B cell (primary cell): ENCODE measurements around the gene PODNL1. TPM values are rescaled to one million over a fixed set of nuclear protein-coding genes. Genes with fewer than 3 reads are reported as not detected.

Experiments used
- ATAC-seq: fragments of 200-7000 bp; cut with Tn5 transposase; one replicate; pipeline ENCODE4 v1.10.0; 2021; ENCODE audit warnings: low read depth, mild to moderate bottlenecking, moderate number of reproducible peaks, moderate library complexity
- CTCF ChIA-PET: fragments of 350-600 bp; sonication (Branson Sonifier 250); formaldehyde crosslinking; loops from one replicate; lab custom pipeline; 2021; ENCODE audit warnings: antibody characterized with exemption, inconsistent platforms; lab: Charles Lee
- POLR2A ChIA-PET: fragments of 350-600 bp; sonication (Branson Sonifier 250); formaldehyde crosslinking; loops from one replicate; lab custom pipeline; 2021; ENCODE audit warnings: antibody characterized with exemption; lab: Charles Lee
- DNase-seq: peaks from one replicate; pipeline ENCODE4 v3.0.0; 2013
- H2AFZ ChIP-seq: 2 replicates; pipeline ENCODE4 v1.6.1; 2012; ENCODE audit warnings: mild to moderate bottlenecking, low read depth, low read length; ENCODE audit not compliant: insufficient read depth, poor library complexity, severe bottlenecking
- H3K27ac ChIP-seq, 2 donors: 1 replicate in 1 of 2; 2 replicates in 1 of 2; pipeline ENCODE4 v1.5.1; 2012 to 2013; ENCODE audit warnings: low read length in 2 of 2, mild to moderate bottlenecking in 2 of 2, moderate library complexity in 1 of 2
- H3K27me3 ChIP-seq, 4 experiments: fragments of 200-600 bp in 1 of 4; sonication (generic) in 1 of 4; replicated peaks in 1 of 4; 1 replicate in 2 of 4; 2 replicates in 2 of 4; pipeline versions ENCODE4 v1.6.1 to v1.7.0; 2013 to 2016; ENCODE audit warnings: low read length in 3 of 4, mild to moderate bottlenecking in 2 of 4, mixed read lengths in 1 of 4, moderate library complexity in 1 of 4; ENCODE audit not compliant: insufficient read depth in 4 of 4, control insufficient read depth in 3 of 4; ENCODE audit errors: control extremely low read depth in 1 of 4
- H3K36me3 ChIP-seq, 2 experiments: replicated peaks in 1 of 2; 1 replicate in 1 of 2; 2 replicates in 1 of 2; pipeline versions ENCODE4 v1.6.1 to v1.7.1; 2013; ENCODE audit warnings: low read length in 1 of 2; ENCODE audit not compliant: insufficient read depth in 2 of 2, control insufficient read depth in 1 of 2; ENCODE audit errors: control extremely low read depth in 1 of 2, extremely low read depth in 1 of 2
- H3K4me1 ChIP-seq, 2 donors: fragments of 200-600 bp in 1 of 2; sonication (generic) in 1 of 2; 1 replicate in 1 of 2; 2 replicates in 1 of 2; pipeline versions ENCODE4 v1.5.1 to v1.6.1; 2013 to 2017; ENCODE audit warnings: low read length in 2 of 2; ENCODE audit not compliant: control insufficient read depth in 2 of 2, insufficient read depth in 2 of 2
- H3K4me2 ChIP-seq: replicated peaks from 2 replicates; pipeline ENCODE3; 2012; ENCODE audit warnings: mild to moderate bottlenecking, low read depth, low read length; ENCODE audit not compliant: poor library complexity, severe bottlenecking
- H3K4me3 ChIP-seq, 5 experiments: fragments of 200-600 bp in 1 of 5; sonication (generic) in 1 of 5; 1 replicate in 3 of 5; 2 replicates in 2 of 5; pipeline versions ENCODE4 v1.5.1 to v1.7.0; 2011 to 2016; ENCODE audit warnings: low read length in 4 of 5, mild to moderate bottlenecking in 4 of 5, low read depth in 2 of 5, control low read depth in 1 of 5, moderate library complexity in 1 of 5; ENCODE audit not compliant: insufficient read depth in 1 of 5; ENCODE audit errors: control extremely low read depth in 1 of 5, extremely low read depth in 1 of 5
- H3K79me2 ChIP-seq: fragments of 200-600 bp; sonication (generic); one replicate; pipeline ENCODE4 v1.6.0; 2016; ENCODE audit warnings: low read length; ENCODE audit not compliant: control insufficient read depth, insufficient read depth
- H3K9ac ChIP-seq: fragments of 200-600 bp; sonication (generic); 2 replicates; pipeline ENCODE4 v1.6.1; 2017; ENCODE audit warnings: mild to moderate bottlenecking, low read length, moderate library complexity
- H3K9me3 ChIP-seq, 3 donors: one replicate each; pipeline versions ENCODE4 v1.6.1 to v1.7.1; 2013; ENCODE audit warnings: low read length in 2 of 3; ENCODE audit not compliant: control insufficient read depth in 2 of 3, insufficient read depth in 1 of 3; ENCODE audit errors: control extremely low read depth in 1 of 3
- H4K20me1 ChIP-seq: 2 replicates; pipeline ENCODE4 v1.6.0; 2012; ENCODE audit warnings: mild to moderate bottlenecking, low read length; ENCODE audit not compliant: insufficient read depth, control insufficient read depth, poor library complexity, severe bottlenecking
- H3K27ac Mint-ChIP-seq: one replicate; pipeline ENCODE4 v1.8.0; 2021; ENCODE audit warnings: mixed read lengths
- H3K27me3 Mint-ChIP-seq: one replicate; pipeline ENCODE4 v1.8.0; 2021; ENCODE audit warnings: mixed read lengths
- H3K4me1 Mint-ChIP-seq: one replicate; pipeline ENCODE4 v1.8.0; 2021; ENCODE audit warnings: mixed read lengths
- H3K4me3 Mint-ChIP-seq: one replicate; pipeline ENCODE4 v1.8.0; 2021; ENCODE audit warnings: mixed read lengths
- H3K9me3 Mint-ChIP-seq: one replicate; pipeline ENCODE4 v1.8.0; 2022; ENCODE audit warnings: mixed read lengths; ENCODE audit not compliant: insufficient read depth
- EZH2 ChIP-seq: IDR thresholded peaks from 2 replicates; pipeline ENCODE4 v1.6.1; 2012; ENCODE audit warnings: borderline replicate concordance, low read depth, mild to moderate bottlenecking, moderate library complexity, low read length; ENCODE audit not compliant: insufficient read depth, poor library complexity, severe bottlenecking
- WGBS: methylation state at CpG from one replicate; pipeline ENCODE4 v1.1.5; 2013; ENCODE audit warnings: missing lambda C conversion rate; ENCODE audit not compliant: insufficient coverage; 5-methylcytosine and 5-hydroxymethylcytosine counted together
- intact Hi-C: fragments of 100-400 bp; cut with micrococcal nuclease; formaldehyde crosslinking; loops from one replicate; pipeline ENCODE4 v1.10.0; 2022
- polyA plus RNA-seq: library from polyadenylated mRNA; depleted of rRNA; stranded (reverse); fragments of >200 nt; gene quantifications from 2 replicates; pipeline ENCODE4 v1.2.3, GENCODE V29; 2012
- total RNA-seq, 2 donors: library from RNA; stranded (reverse); fragments of 120-200 nt in 1 of 2; gene quantifications; 1 replicate in 1 of 2; 2 replicates in 1 of 2; pipeline versions ENCODE4 v1.2.3 to v1.2.4, GENCODE V29; 2013 to 2022
- TF ChIP-seq, protein P1 (sequence below): fragments of 200-600 bp; IDR thresholded peaks from one replicate; pipeline ENCODE4 v1.8.0; 2022; ENCODE audit warnings: antibody characterized with exemption, mild to moderate bottlenecking

PODNL1 gene
- total and polyA plus RNA-seq, 2 donors (not counting 1 experiment from before 2014, with no cell fraction given): not detected

DNA sequence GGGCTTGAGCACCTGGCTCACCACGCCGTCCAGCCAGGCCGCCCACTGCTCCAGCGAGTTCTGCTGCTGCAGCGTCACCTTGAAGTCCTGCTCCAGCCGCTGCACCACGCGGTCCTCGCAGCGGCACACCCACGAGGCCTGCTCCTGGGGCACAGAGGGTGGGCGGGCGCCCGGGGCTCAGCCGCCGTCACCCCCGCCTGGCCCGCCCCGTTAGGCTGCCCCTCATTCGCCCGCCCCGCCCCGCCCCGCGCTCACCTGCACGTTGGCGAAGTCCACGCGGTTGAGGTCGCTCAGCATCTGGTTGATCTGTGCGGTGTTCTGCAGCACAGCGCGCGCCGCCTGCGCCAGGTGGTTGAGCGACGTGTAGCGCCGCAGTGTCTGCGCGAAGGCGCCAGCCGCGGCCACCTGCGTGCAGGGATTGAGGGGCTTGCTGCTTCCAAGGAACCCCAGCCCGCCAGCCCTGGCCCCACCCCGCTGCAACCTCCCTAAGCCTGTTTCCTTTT is 25.4 kb upstream of the PODNL1 start:
- TF ChIP-seq, protein P1, sequence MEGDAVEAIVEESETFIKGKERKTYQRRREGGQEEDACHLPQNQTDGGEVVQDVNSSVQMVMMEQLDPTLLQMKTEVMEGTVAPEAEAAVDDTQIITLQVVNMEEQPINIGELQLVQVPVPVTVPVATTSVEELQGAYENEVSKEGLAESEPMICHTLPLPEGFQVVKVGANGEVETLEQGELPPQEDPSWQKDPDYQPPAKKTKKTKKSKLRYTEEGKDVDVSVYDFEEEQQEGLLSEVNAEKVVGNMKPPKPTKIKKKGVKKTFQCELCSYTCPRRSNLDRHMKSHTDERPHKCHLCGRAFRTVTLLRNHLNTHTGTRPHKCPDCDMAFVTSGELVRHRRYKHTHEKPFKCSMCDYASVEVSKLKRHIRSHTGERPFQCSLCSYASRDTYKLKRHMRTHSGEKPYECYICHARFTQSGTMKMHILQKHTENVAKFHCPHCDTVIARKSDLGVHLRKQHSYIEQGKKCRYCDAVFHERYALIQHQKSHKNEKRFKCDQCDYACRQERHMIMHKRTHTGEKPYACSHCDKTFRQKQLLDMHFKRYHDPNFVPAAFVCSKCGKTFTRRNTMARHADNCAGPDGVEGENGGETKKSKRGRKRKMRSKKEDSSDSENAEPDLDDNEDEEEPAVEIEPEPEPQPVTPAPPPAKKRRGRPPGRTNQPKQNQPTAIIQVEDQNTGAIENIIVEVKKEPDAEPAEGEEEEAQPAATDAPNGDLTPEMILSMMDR: no peak
- TF ChIP-seq EZH2: no peak
- Histone ChIP-seq H3K4me3 (no peak overlapping the region), H3K9ac (no peak overlapping the region), H3K36me3 (peaks cover 0 to 54% of the 10 kb centered on the region in 2 experiments), H3K4me2 (no peak overlapping the region), H4K20me1 (peaks cover 7% of the 10 kb centered on the region), H3K9me3 (peaks cover 0 to 3% (median 0%) of the 10 kb centered on the region in 3 donors), H3K4me1 (no peaks in the 10 kb centered on the region), H3K79me2 (no peaks in the 10 kb centered on the region), H3K27me3 (no peaks in the 10 kb centered on the region), H2AFZ (no peak overlapping the region), H3K27ac (no peak overlapping the region)
- POLR2A ChIA-PET: no interaction called here
- Mint-ChIP-seq H3K4me3 (no peak overlapping the region), H3K27me3 (no peaks in the 10 kb centered on the region), H3K4me1 (no peaks in the 10 kb centered on the region), H3K9me3 (no peaks in the 10 kb centered on the region), H3K27ac (no peak overlapping the region)
- intact Hi-C loops: no loop called here
- CTCF ChIA-PET: no interaction called here
- 96% methylated on average over 47 of the region's 48 CpGs for WGBS
- DNase-seq (no peak), ATAC-seq (no peak)

DNA sequence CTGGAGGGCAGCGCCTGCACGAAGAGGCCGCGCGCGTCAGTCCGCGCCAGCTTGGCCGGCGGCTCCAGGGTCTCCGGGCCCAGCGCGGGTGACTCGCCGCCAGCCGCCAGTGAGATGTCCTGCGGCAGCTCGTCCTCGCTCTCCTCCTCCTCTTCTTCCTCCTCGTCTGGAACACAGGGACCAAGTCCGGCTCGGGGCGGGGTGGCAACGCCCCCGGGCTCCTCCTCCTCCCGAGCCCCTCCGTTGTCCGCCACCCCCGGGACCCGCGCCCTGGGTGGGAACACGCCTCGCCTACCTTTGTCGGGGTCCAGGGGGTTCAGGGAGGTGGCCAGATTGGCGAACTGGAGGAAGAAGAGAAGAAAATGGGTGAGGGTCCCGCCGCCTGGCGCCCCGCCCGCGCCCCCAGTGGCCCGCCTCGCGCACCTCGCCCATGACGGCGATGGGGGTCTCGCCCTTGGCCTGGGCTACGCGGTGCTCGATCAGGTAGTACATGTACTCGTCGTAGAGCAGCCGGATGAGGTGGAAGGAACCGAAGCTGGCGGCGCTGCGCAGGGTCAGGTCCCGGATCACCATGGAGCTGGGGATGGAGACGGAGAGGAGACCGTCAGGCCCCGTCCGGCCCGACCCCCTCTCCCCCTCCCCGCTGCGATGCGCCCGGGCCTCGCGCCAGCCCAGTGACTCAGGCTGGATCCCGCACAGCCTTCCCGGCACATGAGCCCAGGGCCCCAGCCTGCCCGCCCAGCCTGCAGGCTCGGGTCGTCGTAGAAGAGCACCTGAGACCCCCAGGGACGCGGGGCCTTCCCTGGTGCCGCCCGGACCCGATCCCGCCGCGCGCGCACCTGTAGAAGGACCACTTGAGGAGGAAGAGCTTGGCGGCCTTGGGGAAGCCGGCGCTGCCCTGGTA is 24.7 kb upstream of the PODNL1 start:
- H3K9ac ChIP-seq: no peak overlapping the region
- no peak for ATAC-seq
- peaks cover 0 to 3% (median 0%) of the 10 kb centered on the region in 3 donors for H3K9me3 ChIP-seq
- H4K20me1 ChIP-seq: peaks cover 14% of the 10 kb centered on the region
- WGBS: 97% methylated on average over 79 of the region's 89 CpGs
- no peak overlapping the region for H3K4me2 ChIP-seq
- H3K27me3 ChIP-seq: no peaks in the 10 kb centered on the region
- H3K79me2 ChIP-seq: no peaks in the 10 kb centered on the region
- no peak overlapping the region for H3K27ac ChIP-seq
- H2AFZ ChIP-seq: no peak overlapping the region
- DNase-seq: peak; percentile 19
- H3K4me3 Mint-ChIP-seq: no peak overlapping the region
- TF ChIP-seq, protein P1: no peak
- no peak for TF ChIP-seq EZH2
- H3K4me1 ChIP-seq: no peaks in the 10 kb centered on the region
- H3K4me3 ChIP-seq: no peak overlapping the region
- ChIA-PET POLR2A (interaction anchor here (0.6 kb wide), 1 partner anchor 1393 kb away, joined by 3 read pairs; no protein-coding TSS in a partner anchor), CTCF (interaction anchor here (0.9 to 1.1 kb wide), 2 partner anchors 69 to 82 kb away, joined by 3 to 4 read pairs; partner anchors contain the start of gene IL27RA)
- H3K27me3 Mint-ChIP-seq: no peaks in the 10 kb centered on the region
- intact Hi-C loops: no loop called here
- H3K27ac Mint-ChIP-seq: no peak overlapping the region
- no peaks in the 10 kb centered on the region for H3K9me3 Mint-ChIP-seq
- no peaks in the 10 kb centered on the region for H3K4me1 Mint-ChIP-seq
- peaks cover 0 to 54% of the 10 kb centered on the region in 2 experiments for H3K36me3 ChIP-seq
